DND-41 (cell line): ENCODE measurements around the gene CPD.

Experiments
- EZH2 ChIP-seq: IDR thresholded peaks from 3 replicates; pipeline ENCODE4 v1.6.1; 2012; ENCODE audit warnings: borderline replicate concordance, low read depth, mild to moderate bottlenecking, moderate library complexity, low read length, inconsistent platforms; ENCODE audit not compliant: severe bottlenecking
- TF ChIP-seq, protein P1 (sequence below): IDR thresholded peaks from 2 replicates; pipeline ENCODE4 v1.5.1; 2012; ENCODE audit warnings: borderline replicate concordance, low read length, moderate library complexity, mild to moderate bottlenecking; ENCODE audit not compliant: poor library complexity, severe bottlenecking; ENCODE audit errors: extremely low read depth

- TF ChIP-seq, protein P1, sequence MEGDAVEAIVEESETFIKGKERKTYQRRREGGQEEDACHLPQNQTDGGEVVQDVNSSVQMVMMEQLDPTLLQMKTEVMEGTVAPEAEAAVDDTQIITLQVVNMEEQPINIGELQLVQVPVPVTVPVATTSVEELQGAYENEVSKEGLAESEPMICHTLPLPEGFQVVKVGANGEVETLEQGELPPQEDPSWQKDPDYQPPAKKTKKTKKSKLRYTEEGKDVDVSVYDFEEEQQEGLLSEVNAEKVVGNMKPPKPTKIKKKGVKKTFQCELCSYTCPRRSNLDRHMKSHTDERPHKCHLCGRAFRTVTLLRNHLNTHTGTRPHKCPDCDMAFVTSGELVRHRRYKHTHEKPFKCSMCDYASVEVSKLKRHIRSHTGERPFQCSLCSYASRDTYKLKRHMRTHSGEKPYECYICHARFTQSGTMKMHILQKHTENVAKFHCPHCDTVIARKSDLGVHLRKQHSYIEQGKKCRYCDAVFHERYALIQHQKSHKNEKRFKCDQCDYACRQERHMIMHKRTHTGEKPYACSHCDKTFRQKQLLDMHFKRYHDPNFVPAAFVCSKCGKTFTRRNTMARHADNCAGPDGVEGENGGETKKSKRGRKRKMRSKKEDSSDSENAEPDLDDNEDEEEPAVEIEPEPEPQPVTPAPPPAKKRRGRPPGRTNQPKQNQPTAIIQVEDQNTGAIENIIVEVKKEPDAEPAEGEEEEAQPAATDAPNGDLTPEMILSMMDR: no peak
- TF ChIP-seq EZH2: no peak
Measured at GRCh38 chr17:30517786-30518185, 139.1 kb downstream of the CPD start.
